Colonic mucosa (tissue), 4 donors: ENCODE data around the gene MT1X. TPM values are rescaled to one million over a fixed set of nuclear protein-coding genes. Genes with fewer than 3 reads are reported as not detected.
"Not testable (repeated sequence)": the region's sequence is repeated elsewhere in the genome, so short reads cannot be mapped to it uniquely, and the experiment has no call there.

Experiments
- DNase-seq: peaks from one replicate; pipeline ENCODE4 v3.0.0-alpha.2; 2020
- H3K27ac ChIP-seq: fragments of 200-600 bp; one replicate; pipeline ENCODE4 v1.8.0; 2021
- H3K27me3 ChIP-seq: fragments of 200-600 bp; one replicate; pipeline ENCODE4 v1.8.0; 2021
- H3K36me3 ChIP-seq: fragments of 200-600 bp; one replicate; pipeline ENCODE4 v1.8.0; 2021
- H3K4me1 ChIP-seq: fragments of 200-600 bp; one replicate; pipeline ENCODE4 v1.8.0; 2021; ENCODE audit warnings: mild to moderate bottlenecking
- H3K4me3 ChIP-seq: fragments of 200-600 bp; one replicate; pipeline ENCODE4 v1.8.0; 2021
- H3K9ac ChIP-seq, 2 donors: one replicate each; pipeline ENCODE4 v1.7.0; 2013; ENCODE audit warnings: control low read depth in 2 of 2, low read depth in 2 of 2, low read length in 2 of 2
- H3K9me3 ChIP-seq: fragments of 200-600 bp; one replicate; pipeline ENCODE4 v1.8.0; 2021
- intact Hi-C: fragments of 100-400 bp; cut with DNase I; formaldehyde crosslinking; loops from one replicate; pipeline ENCODE4 v1.14.1; 2022
- total RNA-seq, 2 donors: library from RNA; stranded (reverse); fragmentation: NEBNext Ultra II Directional in 1 of 2; extraction: Animal tissue kit (Norgen Biotek cat#: 25700) in 1 of 2; gene quantifications; one replicate each; pipeline ENCODE4 v1.2.1, GENCODE V29; 2021
- TF ChIP-seq, protein P1 (sequence below): fragments of 200-600 bp; IDR thresholded peaks from one replicate; pipeline ENCODE4 v1.8.0; 2022; ENCODE audit warnings: antibody characterized with exemption, mild to moderate bottlenecking
- donor health status: healthy.
- donor health status: DM: no; HTN: no; CAD: no.
- donor health status: DM: no; HTN: no; CAD: no.

MT1X gene
- total RNA-seq, 2 donors from 2014 or later = 112 to 149 TPM

DNA sequence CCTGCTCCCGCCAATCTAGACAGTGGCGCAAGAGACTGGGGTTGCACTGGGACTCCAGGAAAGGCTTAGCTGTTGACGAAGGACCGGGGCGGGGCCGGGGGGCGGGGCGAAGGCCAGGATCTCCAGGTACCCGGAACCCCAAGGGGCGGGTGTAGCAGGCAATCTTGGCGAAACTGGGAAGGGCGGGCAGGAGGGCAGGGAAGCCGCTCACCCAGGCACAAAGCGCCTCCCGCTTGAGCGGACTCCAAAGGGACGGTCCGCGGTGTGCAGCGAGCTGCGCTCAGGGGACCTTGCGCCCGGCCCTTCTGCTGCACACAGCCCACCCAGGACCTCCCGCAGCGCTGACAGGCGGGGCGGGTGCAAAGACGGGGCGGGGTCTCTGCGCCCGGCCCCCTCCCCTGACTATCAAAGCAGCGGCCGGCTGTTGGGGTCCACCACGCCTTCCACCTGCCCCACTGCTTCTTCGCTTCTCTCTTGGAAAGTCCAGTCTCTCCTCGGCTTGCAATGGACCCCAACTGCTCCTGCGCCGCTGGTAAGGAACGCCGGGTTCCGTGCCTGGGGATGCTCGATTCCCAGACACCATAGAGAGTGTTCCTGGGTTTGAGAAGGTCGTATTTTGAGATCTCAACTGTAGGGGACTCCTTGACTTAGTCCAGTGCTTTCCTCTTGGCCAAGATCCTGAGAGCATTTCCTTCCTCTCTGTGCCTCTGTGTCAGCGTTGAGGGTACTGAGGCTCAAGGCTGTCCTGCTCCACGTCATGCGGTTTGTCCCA lies 24.5 kb upstream of the MT1X start, which contains the start of gene MT1F:
Gene MT1F, plus strand, starts transcription at position 405 of the 772 bp plus-strand sequence. Its CDS starts 100 bp downstream, at position 505.
- Histone ChIP-seq H3K9ac (peak within 1 kb of the TSS; percentile 64 to 99), H3K27me3 (peaks cover under 1% of the 10 kb centered on the region), H3K9me3 (no peaks in the 10 kb centered on the region), H3K4me1 (no peaks in the 10 kb centered on the region), H3K36me3 (no peaks in the 10 kb centered on the region), H3K27ac (peak within 1 kb of the TSS; percentile 60), H3K4me3 (peak within 1 kb of the TSS; percentile 55)
- DNase-seq = peak; percentile 99
- TF ChIP-seq, protein P1, sequence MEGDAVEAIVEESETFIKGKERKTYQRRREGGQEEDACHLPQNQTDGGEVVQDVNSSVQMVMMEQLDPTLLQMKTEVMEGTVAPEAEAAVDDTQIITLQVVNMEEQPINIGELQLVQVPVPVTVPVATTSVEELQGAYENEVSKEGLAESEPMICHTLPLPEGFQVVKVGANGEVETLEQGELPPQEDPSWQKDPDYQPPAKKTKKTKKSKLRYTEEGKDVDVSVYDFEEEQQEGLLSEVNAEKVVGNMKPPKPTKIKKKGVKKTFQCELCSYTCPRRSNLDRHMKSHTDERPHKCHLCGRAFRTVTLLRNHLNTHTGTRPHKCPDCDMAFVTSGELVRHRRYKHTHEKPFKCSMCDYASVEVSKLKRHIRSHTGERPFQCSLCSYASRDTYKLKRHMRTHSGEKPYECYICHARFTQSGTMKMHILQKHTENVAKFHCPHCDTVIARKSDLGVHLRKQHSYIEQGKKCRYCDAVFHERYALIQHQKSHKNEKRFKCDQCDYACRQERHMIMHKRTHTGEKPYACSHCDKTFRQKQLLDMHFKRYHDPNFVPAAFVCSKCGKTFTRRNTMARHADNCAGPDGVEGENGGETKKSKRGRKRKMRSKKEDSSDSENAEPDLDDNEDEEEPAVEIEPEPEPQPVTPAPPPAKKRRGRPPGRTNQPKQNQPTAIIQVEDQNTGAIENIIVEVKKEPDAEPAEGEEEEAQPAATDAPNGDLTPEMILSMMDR = no peak
- intact Hi-C loops = no loop called here

DNA sequence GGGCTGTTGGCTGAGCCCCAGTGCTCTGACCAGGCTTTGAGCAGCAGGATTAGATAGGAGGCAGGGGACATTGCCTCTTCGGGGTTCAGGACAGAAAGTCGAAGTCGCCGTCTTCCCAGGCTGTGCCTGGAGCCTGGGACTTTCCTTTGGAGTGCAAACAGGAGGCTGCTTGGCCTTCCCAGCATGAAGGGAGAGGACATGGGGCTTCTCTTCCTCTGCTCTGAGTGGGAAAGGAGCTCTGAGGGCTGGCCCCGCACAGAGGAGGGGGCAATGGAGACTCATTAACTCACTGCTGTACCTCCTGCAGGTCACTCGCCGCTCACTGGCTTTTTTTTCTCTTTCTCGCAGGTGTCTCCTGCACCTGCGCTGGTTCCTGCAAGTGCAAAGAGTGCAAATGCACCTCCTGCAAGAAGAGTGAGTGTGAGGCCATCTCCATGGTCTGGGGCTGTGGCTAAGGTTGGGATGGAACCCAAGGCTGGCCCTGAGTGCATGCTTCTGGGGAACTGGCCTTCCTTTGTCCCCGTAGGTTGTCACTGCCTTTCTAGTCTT lies 23.9 kb upstream of the MT1X start:
- H3K9ac ChIP-seq = peak overlapping the region; percentile 64 to 99
- H3K27ac ChIP-seq = no peak overlapping the region
- no peak for DNase-seq

DNA sequence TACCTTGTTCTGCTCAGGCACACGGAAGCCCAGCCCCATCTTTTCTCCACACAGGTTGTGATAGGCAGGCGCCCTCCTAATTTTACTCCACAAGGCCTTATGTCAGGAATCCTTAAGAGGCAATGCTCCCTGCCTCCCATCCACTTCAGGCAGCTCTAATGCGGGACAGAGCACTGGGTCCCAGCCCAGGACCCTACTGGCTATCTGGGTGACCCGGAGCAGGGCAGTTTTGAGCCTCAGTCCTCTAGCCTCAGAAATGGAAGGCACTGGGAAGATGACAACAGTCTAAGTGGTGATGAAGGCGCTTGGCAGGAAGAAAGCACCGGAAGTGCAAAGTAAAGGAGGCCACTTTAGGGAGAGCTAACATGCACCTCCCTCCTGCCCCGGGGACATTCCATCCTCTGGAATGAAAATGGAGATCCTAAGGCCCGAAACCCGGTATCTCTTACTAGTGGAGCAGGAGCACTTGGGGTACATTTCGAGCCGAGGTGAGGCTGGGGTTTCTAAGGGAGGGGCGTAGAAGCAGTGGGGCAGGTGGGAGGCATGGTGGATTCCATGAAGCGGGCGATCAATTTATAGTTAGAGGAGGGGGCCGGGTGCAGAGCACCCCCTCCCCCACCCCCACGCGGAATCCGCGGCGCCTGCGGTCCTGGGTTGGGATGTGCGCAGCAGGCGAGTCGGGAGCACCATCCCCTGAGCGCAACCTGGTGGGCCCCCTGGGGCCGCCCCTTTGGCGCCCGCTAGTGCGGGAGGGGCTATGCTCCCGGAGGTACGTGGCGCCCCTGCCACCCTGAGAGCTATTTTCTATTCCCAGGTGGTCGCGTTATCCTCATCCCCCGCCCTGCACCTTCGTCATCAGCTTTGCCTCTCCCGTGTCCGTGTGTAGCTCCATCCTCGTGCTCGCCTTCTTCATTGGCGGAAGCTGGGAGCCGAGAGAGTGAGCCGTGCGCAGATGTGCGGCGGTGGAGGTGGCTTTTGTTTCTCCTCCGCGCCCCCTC lies 19.6 kb upstream of the MT1X start:
- Histone ChIP-seq H3K4me3 (peak overlapping the region; percentile 15), H3K9ac (no peak overlapping the region), H3K36me3 (no peaks in the 10 kb centered on the region), H3K9me3 (no peaks in the 10 kb centered on the region), H3K27me3 (peaks cover 20% of the 10 kb centered on the region), H3K4me1 (no peaks in the 10 kb centered on the region), H3K27ac (no peak overlapping the region)
- TF ChIP-seq, protein P1 = no peak
- DNase-seq = no peak
- intact Hi-C loops = no loop called here

More for the DNA sequence above, 23.9 kb upstream of the MT1X start:
- intact Hi-C loops = no loop called here
- TF ChIP-seq, protein P1 = no peak
- Histone ChIP-seq H3K4me1 (no peaks in the 10 kb centered on the region), H3K9me3 (no peaks in the 10 kb centered on the region), H3K36me3 (no peaks in the 10 kb centered on the region), H3K4me3 (peak overlapping the region; percentile 55), H3K27me3 (peaks cover 8% of the 10 kb centered on the region)

DNA sequence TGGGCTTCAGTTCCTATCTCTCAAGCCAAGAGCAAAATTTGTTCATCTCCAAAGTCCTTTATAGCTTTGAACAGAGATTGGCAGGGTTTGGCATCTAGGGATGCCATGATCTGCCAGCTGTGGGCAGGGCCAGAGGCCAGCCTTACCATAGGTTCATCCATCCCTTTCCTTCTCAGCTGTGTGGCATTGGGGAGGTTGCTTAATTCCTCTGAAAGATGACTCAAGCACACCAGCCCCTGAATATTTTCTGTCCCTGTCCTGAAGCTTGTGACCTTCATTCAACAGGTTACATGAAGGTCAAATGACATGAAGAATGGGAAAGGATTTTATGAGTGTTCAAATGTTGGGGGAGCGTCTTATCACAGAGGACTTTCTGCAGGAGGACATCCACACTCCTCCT lies 17.8 kb upstream of the MT1X start:
- Histone ChIP-seq H3K27ac (no peak overlapping the region), H3K27me3 (peaks cover 38% of the 10 kb centered on the region), H3K9me3 (no peaks in the 10 kb centered on the region), H3K9ac (no peak overlapping the region), H3K4me1 (no peaks in the 10 kb centered on the region), H3K4me3 (no peak overlapping the region), H3K36me3 (no peaks in the 10 kb centered on the region)
- DNase-seq = no peak
- intact Hi-C loops = no loop called here
- TF ChIP-seq, protein P1 = no peak

GRCh38 chr16:56665286-56666261 lies 16.7 kb upstream of the MT1X start:
- H3K9ac ChIP-seq, H3K36me3 ChIP-seq, H3K9me3 ChIP-seq, intact Hi-C loops, H3K27ac ChIP-seq, DNase-seq, H3K4me1 ChIP-seq, H3K4me3 ChIP-seq: not testable (repeated sequence)
- H3K27me3 ChIP-seq = peaks cover 44% of the 10 kb centered on the region
